GM12891 (cell line): ENCODE data around the gene SLC48A1.
A peak's percentile ranks its signal among the peaks of the same experiment; 100 is the strongest.

Source experiments
- POLR2A ChIP-seq: IDR thresholded peaks from 2 replicates; pipeline ENCODE4 v1.6.1; 2011; ENCODE audit warnings: low read depth, low read length, control low read depth
- POLR2AphosphoS5 ChIP-seq: IDR thresholded peaks from 2 replicates; pipeline ENCODE4 v1.6.1; 2011; ENCODE audit warnings: low read depth, low read length, control low read depth
- TAF1 ChIP-seq: IDR thresholded peaks from 2 replicates; pipeline ENCODE4 v1.6.1; 2011; ENCODE audit warnings: low read depth, low read length, control low read depth

DNA sequence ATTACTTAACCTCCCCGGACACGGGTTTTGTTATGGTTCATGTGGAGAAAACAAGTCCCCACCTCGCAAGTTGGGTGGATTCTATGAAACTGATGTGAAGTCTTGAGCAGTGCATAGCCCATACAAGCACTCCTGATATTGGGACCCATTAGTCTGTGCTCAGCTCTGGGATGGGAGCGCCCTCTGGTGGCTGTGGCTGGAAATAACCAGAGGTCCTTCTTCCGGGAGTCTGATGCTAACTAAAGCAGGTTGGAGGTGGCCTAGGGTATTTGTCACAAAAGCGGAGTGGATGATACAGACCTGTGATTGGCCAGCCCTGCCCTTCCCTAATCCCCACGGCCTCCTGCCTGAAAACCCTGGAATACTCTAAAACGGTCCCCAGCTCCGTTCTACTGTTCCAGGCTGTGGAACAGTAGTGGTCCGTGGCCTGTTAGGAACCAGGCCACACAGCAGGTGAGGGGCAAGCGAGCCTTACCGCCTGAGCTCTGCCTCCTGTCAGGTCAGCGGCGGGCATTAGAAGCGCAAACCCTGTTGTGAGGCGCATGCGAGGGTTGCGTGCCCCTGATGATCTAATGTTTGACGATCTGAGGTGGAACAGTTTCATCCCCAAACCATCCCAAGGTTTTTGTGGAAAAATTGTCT, 6.4 kb downstream of the SLC48A1 start:
- TF ChIP-seq POLR2A (no peak), TAF1 (0 out of 2 replicates have a peak, but pooled peaks have one; percentile 12), POLR2AphosphoS5 (no peak)
